Endometrium (tissue), 2 donors: ENCODE data around the gene SLX4IP.
"Not testable (repeated sequence)": the region's sequence is repeated elsewhere in the genome, so short reads cannot be mapped to it uniquely, and the experiment has no call there.

ENCODE experiments used
- FAIRE-seq: peaks from 2 replicates; lab custom pipeline; 2012; peaks lifted over from hg19 to GRCh38; lab: Jason Lieb, UNC
- donor health status: control.
- donor health status: control.

Gene SLX4IP

DNA sequence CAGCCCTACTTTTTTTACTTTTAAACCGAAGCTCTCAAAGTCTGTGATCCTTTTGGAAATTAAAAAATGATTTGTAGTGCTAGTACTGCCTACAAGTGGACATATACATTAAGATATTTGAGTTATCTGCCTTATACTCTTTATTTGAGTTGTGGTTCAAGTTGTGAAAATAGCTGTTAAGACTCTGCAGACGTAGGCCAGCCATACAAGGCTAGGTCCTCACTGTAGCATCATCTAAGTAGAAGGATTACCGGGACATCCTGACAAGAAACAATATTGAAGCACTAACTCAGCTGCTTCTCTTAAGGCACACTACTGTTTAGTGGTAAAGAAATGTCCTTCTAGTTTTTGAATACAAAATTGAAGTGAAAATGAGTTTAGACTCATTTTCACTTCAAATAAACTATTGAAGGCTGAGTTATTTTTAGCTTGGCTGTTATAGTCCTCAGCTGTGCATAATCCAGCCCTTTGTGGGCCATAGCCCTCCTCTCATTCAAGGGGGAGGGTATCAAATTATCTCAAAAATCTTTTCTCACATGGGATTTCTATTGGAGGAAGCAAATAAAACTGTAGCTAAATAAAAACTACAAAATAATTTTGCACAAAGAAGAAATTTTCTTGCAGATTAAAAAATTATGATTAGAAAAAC, 170.6 kb downstream of the SLX4IP start:
- no peak for FAIRE-seq

DNA sequence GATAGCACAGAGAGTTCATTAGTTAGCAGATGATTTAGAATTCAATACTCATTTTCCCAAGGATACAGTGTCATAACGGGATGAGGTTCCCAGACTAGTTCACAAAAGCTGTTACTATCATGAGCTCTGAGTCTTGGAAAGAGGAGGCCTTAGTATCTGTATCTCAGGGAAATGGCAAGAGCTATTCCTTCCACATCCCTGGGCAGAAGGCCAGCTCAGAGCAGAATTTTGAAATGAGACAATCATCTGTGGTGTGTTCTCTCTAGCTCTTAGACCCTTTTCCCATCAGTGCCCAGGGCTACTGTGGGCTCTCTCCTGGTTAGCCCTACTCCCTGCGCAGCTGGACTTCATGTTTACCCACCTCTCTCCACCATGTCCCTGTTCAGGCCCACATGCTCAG, 174.2 kb downstream of the SLX4IP start:
- no peak for FAIRE-seq

DNA sequence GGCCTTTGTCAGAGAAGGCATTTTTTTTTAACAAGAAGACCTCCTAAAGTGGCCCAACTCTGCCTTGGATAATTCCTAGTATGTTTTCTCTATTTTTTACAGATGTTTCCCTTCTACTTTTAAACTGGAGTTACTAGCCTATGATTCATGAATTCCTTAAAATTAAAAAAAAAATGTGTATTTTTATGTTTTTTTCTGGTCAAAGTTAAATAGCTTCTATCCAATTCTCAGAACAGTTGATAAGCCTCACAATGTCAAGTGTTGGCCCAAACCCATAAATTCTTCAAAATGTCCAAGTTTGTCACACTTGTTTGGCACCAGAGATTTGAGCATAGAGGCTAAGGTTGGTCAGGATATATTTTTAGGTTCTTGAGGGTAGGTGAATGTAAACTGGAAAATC, 174.7 kb downstream of the SLX4IP start:
- no peak for FAIRE-seq

DNA sequence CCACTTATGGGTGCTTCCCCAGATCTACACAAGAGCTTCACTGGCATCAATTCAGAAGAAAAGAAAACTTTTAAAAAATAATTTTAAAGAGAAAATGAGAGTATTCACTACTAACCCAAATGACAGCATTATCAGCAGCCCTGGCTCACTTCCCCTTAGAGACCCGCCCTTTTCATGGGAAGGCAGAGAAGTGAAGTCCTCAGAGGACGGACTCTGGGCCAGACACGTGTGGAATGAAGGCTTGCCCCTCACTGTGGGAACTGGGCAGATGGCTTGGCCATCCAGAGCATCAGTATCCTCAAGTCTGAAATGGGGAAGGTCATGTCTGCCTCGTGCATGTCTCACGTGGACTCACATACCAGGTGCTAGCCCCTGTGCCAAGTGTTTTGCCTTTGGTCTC, 175.1 kb downstream of the SLX4IP start:
- no peak for FAIRE-seq

DNA sequence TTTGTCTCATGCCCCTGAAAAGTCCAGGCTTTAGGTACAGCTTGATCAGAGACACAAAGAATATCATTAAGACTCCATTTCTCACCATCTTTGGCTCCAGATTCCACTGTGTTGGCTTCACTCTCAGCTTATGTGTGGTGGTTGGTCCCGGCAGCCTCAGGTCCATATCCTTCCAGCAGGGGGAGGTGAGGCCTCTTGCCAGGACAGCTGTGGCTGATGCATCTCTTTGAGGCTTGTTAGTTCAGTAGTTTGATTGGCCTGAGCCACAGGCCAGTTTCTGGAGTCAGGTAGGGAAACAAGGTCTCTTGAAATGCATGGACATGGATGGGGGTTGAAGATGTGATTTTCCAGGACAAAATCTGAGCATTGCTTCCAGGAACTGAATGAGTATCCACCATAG, 176.3 kb downstream of the SLX4IP start:
- no peak for FAIRE-seq

DNA sequence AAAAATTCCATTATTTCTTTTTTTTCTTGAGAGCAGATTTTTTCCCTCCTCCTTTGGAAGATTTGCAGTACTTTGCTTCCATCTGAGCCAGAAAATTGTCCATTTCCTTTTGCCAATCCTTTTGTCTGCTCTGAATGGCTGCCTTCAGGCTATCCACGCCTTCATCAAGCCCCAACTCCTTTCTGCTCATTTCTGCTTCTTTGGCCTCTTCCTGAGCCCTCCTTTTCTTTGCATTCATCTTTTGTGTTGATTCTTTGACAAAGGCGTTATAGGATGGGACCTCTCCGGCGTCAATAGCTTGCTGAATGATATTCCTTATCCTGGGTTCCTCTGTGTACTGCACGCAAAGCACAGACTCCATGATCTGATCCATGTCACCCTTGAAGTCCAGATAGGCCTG, 178.3 kb downstream of the SLX4IP start:
- not testable (repeated sequence) for FAIRE-seq

DNA sequence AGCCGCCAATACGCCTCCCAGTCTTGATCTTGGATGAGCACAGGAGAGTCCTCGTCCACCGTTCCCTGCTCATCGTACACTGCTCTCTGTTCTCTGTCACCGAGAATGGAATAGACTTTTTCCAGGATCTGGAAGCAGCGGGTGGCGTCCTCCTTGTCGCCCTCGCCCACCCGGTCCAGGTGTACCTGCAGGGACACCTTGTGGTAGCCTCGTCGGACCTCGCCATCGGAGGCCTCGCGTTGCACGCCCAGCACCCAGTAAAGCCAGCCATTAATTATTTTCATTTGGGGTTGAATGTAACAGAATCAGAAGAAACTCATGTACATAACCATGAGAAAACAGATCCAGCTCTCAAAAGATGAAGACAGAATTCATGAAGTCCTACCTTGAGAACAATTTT, 178.8 kb downstream of the SLX4IP start:
- no peak for FAIRE-seq

DNA sequence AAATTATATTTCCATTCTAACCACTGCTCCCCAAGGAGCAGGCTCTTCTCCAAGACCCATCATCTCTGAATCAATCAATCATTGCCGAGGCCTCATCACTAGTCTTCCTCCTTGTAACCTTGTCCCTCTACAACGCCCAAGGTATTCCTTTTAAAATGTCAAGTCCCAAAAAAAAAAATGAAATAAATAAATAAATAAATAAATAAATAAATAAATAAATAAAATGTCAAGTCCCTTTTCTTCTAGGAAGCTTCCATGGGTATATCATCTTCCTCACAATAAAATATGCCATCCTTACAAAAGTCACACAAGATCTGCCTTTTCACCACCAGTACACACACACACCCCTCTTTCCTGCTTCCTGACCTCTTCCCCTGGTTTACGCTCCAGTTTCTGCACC, 181.1 kb downstream of the SLX4IP start:
- no peak for FAIRE-seq

DNA sequence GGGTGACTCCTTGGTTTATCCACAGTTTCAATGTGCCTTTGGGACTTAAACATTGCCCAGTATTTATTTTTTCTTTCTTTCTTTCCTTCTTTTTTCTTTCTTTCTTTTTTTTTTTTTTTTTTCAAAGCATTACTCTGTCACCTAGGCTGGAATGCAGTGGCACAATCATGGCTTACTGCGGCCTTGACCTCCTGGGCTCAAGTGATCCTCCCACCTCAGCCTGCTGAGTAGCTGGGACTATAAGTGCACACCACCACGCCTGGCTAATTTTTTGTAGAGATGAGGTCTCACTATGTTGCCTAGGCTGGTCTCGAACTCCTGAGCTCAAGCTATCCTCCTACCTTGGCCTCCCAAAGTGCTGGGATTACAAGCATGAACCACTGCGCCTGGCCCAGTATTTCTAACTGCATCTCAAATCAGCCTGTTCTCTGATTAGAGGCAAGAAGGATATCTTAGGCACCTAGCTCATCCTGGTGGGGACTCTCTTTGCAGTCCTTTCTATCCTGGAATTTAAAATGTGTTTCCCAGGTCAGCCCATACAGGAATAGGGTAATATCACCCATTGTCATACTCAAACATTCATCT, 182.5 kb downstream of the SLX4IP start:
- not testable (repeated sequence) for FAIRE-seq

DNA sequence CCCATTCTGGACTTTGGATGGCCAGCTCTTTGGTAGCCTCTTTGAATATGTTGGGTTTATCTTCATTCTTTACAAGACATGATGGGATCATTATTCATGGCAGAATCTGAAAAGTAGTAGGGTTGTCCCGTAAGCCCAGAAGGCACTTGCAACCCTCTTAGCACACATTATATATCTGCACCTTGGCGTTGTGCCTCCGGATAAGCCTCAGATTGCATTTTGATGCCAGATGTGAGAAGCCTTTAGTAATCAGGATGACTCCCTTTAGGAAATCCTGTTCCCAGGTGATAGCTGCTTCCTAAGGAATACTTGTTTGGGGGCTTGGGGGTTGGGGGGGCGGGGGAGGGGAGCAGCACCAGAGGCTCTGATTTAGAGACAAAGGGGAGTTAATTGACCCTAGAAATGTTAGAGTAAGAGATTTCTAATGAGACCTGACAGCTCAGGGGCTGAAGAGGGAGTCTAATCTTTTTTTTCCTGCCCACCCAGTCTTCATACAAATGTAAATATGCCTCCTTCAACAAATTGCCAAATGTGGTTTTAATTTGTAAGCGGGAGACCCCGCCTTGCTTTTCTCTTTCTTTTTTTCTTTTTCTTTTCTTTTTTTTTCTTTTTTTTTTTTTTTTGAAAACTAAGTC, 183.6 kb downstream of the SLX4IP start:
- FAIRE-seq = peak; percentile 8

DNA sequence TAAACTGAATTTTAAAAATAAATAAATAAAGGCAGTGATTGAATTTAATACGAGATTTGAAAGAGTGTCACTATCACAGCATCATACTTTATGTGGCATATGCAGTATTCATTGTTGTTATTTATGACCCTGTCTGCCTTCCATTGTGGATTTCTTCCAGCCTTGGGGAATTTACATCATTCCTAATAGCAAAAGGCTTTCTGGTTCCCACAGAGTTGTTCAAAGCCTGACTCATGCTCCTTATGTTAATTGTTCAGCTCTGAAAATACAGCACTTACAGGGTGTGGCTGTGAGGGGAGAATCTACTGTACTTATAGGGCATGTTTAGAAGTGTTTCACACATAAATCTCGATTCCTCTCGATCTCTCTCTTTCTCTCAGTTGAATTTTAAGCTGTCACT, 184.3 kb downstream of the SLX4IP start:
- FAIRE-seq = peak; percentile 21

DNA sequence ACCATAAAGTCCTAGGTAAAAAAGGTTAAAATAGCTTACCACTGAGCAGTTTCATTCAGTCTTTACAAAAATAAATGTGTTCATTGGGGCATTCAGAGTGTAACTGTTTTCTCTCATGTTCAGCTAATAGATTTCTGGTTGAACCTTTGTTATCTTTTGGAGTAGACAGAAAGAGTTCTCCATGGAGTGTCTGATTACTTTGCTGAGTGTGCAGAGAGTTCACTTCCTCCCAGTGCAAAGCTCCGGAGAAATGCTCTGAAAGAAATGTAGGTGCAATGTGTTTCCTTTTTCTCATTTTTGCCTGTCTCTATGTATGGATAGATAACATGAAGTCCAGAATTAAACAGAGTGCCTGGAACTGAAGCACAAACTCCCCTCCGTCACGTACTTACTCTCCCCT, 186.0 kb downstream of the SLX4IP start:
- no peak for FAIRE-seq

DNA sequence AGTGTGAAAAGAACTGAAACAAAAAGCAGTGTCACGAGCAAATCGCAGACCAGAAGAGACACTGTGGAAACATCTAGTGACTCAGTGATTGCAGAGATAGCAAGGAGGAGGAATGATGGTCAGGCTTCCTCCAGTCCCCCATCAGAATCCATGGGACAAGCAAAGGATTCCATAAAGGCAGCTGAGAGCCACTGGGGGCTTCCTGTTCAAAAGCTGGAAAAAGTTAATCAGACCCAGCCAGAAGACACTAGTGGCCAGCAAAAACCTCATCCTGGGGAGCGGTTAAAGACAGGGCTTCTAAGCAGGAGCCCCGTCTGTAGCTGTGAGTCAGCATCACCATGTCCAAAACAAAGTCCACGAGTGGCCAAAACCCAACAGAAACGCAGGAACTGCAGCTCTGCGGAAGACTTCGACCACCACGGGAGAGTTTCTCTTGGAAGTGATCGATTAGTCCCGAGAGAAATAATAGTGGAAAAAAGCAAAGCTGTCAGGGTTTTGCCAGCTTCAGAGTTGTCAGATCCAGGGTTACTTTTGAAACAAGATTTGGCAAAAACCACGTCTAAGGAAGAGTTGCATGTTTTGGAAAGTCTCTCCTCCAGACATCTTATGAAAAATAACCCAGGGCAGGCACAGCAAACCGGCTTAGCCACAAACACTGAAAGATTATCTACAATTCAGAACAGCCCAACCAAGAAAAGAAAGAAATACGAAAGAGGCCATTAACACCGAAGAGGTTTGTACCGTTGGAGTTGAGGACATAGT, 187.7 kb downstream of the SLX4IP start:
- no peak for FAIRE-seq

DNA sequence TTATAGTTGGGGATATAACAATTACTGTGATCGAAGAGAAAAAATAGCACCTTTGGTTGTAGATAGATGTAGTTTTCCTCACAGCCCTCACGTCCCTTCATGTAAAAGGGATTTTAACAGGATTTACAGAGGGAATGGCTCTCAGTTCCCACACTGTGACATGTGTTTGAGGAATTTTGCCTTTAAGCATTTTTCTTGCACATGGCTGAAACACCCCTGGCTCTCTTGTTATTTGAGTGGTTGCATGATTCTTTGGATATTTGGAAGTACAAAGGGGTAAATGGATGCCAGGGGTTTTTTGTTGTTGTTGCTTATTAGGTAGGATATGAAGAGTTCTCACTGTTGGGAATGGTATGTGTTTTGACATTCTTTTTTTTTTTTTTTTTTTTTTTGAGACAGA, 190.5 kb downstream of the SLX4IP start:
- no peak for FAIRE-seq

DNA sequence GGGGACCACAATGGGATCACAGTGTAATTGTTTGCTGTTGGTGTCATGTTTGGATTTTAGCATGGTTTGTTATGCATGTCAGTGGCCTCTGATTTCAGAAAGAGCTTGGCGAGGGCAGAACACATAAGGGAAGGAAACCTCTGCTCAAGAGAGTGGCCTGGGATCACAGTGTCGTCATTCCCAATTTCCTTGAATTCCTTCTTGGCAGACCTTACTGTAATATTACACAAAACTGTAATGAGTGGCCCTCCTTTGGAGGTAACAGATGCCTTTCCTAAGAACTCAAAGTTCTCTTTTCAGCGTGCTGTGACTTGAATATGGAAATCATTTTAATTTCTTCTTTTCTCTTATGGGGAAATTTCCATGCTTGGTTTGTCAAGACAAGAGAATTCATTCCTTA, 191.8 kb downstream of the SLX4IP start:
- FAIRE-seq = no peak

DNA sequence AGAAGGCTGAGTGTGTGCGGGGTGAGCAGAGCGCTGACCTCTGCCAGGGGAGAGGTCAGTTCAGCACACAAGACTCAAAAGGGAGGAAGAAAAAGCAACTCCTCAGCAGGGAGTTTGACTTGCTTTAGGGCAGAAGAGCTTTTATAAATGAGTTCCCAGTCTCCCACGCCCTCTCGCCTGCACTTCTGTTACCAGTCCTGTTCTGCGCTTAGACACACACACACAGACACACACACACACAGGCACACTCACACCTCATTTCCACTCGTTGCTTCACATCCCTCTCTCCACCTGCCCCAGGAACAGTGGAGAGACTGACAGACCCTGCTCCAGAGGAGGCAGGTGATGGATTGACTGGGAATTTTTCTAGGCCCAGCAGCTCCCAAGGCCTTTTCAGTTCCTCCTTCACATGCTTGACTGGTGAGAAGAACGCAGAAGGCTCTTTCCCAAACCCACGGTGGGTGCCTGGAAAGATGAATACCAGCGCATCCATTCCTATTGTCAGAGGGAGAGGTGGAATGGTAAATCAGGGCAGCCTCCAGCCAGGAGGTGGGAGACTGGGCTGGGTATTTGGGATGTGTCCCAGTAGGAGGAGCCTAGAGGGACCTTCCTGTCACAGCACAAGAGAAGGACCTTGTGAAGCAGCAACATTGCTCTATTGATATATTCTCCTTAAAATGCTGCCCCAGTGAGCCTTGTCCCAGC, 195.0 kb downstream of the SLX4IP start:
- no peak for FAIRE-seq

DNA sequence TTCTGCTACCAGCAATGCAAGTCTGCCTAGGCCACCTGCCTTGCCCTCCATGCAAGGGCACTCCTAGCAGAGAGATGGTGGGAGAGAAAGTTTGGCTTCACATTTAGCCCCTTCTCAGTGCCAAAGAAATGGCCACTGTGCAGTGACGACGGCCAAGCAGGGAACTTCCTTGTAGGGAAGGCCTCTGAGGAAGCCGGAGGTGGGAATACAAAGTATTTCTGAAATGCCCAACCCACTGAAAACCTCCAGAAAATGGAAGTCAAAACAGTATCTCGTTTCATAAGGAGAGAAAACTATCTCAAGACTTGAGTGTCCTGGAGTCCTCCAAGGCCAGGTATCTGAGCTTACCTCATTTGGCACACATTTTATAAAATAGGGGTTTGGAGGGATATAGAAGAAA, 196.0 kb downstream of the SLX4IP start:
- no peak for FAIRE-seq

DNA sequence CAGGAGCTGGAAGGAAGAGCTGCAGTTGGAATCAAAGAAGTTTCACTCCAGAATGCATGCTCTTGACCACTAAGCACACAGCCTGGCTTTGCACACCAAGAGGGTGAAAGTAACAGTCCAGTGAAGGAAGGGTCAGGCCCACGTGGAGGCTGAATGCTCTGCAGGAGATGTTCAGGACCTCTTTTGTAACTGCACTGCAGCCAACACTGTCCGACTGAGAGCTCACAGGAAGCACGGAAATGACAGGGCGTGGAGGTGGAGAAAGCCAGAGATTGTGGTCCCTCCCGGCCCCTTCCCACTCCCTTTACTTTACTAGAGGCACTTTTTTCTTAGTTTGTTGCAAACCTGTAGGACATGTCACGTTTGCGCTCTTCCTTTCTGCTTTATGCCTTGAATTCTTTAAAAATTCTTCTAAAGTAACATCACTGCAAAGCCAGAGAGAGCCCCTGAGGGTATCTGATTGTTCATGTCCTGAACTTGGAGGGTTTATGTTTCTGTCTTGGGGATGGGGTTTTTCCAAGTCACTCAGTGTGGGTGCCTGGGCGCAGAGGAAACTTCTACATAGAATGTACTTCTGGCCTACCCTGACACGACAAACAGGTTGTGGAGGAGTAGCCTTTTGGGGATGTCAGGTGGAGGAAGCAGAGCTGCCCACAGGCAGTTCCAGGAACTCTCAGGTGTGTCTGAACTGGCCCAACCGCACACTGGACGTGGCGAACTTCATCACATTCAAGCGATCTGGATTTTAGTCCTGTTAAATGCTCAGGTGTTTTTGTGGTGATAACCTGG, 197.8 kb downstream of the SLX4IP start:
- FAIRE-seq = no peak

DNA sequence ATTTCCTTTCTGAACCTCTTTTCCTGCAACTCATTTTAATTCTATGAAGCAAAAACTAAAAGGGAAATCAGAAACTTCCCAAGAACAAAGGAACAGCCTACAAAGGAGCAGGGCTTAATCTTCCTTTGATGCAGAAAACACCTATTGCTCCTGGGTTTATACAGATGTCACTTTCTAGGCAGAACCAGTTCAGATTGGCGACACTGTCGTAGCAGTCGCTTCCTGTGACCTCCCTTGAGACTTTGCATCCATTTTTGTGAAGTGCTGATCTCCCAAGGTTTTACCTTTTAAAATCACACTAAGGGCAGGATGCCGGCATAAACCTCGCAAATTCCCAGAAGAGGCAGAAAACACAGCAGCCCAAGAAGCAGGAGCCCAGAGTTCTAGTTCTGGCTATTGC, 198.6 kb downstream of the SLX4IP start:
- FAIRE-seq = no peak

DNA sequence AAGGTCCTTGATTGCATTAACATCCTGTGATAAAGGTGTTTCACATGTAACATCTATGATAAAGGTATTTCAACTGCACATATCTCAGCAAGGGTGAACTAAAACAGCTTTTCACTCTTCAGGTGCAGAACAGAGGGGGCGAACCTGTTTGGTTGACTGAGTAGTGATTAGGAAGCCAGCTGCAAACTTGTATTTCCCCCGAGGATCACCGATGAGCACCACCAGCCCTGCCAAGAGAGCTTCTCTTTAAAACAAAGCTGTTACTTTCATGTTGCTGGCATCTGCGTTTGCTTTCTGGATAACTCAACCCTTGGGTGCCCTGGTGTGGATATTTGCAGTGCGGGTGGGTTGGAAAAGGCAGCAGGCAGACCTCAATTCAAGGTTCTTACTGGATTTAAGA, 199.1 kb downstream of the SLX4IP start:
- FAIRE-seq = no peak

DNA sequence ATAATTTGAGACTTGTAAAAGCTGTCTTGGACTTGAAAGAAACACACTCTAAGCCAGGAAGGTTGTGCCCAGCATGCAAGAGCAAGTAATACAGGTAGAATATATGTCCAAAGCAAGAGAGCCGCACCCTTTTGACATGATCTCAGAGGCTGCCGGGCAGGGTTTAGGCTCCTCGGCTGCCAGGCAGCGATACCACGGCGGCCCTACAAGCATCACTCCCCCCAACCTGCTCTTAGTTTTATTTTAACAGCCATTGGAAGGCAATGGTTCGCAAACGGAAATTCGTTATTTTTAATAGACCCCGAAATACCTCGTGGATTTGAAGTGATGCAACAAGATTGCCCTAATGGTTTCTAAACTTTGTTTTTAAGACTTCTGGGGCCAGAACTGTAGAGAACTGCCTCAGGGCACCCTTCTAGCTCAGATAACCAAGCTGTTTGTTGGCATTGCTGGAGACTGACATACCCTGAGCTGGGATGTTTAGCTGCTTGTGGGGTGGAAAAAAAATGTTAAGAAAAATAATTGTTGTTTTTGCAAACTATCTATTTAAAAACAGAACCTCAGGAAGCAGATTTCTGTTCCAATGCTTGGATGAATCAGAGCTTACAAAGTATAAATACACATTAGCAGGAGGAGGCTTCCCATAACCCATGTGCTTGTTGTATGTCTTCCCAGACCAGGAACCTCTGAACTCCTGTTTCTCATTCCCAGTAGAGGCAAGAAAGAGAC, 199.7 kb downstream of the SLX4IP start:
- no peak for FAIRE-seq
